GM19372 (cell line): Measurements from ENCODE around the gene GNB3.
"Not testable (repeated sequence)": the region's sequence is repeated elsewhere in the genome, so short reads cannot be mapped to it uniquely, and the experiment has no call there.

Experiments
- ATAC-seq: cut with Tn5 transposase; IDR thresholded peaks from one replicate; pipeline ENCODE4 v1.9.1; 2021; ENCODE audit warnings: mild to moderate bottlenecking, low read depth, moderate library complexity; ENCODE audit not compliant: unreplicated experiment

The GNB3 gene

GRCh38 chr12:6858799-6859198, 18.1 kb downstream of the GNB3 start:
- no peak for ATAC-seq

DNA sequence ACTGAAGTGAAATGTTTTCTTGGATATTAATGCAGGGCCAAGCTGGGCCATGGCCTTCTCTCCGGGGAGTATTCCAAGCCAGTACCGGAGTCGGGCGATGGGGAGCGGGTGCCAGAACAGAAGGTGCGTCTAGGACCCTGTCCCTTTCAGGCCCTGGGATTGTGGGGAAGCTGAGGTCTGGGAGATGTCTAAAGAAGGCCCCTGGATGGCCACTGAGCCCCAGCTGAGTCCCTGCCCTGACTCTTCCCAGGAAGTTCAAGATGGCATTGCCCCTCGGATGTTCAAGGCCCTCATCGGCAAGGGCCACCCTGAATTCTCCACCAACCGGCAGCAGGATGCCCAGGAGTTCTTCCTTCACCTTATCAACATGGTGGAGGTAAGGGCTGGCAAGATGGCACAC, 19.4 kb downstream of the GNB3 start:
- no peak for ATAC-seq

GRCh38 chr12:6860942-6861341, 20.2 kb downstream of the GNB3 start:
- ATAC-seq: no peak

GRCh38 chr12:6861391-6861790, 20.7 kb downstream of the GNB3 start:
- no peak for ATAC-seq

GRCh38 chr12:6863033-6863432, 22.3 kb downstream of the GNB3 start:
- ATAC-seq: no peak

DNA sequence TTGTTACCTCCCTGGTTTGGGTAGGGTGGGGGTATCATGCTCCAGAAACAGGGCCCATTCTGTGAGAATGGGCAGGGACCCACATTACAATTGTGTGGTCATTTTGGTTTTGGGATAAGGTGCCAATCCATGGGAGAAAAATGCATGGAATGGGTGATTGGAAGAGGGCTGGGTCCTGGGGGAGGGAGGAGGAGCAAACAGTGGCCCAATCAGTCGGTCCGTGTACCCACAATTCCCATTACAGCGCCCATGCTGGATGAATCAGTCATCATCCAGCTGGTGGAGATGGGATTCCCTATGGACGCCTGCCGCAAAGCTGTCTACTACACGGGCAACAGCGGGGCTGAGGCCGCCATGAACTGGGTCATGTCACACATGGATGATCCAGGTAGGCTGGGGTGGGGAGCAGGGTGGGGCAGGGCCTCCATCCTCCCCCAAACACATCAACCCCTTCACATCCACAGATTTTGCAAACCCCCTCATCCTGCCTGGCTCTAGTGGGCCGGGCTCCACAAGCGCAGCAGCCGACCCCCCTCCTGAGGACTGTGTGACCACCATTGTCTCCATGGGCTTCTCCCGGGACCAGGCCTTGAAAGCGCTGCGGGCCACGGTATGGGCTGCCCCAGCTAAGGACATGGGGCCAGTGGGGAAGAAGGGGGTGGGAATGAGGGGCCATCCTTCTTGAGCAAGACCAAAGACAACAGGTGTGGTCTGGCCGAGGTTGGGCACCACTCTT, 23.0 kb downstream of the GNB3 start:
- ATAC-seq: no peak

DNA sequence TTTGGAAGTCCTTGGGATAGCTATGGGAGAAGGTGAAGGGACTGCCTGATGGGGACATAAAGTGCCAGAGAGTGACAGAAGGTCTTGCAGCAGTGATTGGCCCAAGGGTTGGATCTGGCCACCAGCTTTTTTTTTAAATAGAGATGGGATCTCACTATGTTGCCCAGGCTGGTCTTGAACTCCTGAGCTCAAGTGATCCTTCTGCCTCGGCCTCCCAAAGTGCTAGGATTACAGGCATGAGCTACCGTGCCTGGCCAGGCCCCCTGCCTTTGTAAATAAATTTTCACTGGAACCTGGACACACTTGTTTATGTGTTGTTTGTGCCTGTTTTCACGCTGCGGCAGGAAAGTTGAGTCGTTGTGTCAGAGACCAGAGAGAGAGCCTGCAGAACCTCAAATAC, 24.6 kb downstream of the GNB3 start:
- ATAC-seq: not testable (repeated sequence)

DNA sequence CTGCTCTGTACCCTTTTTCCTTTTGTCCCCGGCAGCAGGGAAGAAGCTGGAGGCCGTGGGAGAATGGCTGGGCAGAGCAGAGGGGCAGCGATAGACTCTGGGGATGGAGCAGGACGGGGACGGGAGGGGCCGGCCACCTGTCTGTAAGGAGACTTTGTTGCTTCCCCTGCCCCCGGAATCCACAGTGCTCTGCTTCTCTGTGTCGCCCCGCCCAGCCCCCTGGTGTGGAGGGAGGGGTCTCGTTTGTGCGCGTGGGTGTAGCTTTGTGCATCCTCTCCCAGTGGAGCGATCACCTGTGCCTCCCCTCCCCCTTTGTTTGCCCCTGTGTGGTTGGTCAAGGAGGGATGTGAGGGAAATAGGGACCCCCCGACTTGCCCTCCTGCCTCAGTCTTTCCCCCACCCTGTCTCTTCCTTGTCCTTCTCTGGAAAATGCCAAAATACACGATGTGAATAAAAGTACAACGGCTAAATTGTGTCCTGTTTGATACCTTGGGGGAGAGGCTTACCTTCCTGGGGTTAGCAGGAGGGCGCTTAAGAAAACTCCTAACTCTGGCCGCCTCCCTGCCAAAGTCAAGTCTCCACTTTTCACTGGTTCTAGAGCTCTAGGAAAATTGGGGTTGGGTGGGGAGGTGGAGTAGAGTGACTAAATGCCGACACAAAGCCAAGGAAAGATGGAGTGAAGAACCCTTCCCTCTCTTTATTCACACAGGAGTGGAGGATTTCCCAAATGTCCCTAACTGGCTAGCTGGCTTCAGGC, 25.6 kb downstream of the GNB3 start:
- ATAC-seq: no peak

DNA sequence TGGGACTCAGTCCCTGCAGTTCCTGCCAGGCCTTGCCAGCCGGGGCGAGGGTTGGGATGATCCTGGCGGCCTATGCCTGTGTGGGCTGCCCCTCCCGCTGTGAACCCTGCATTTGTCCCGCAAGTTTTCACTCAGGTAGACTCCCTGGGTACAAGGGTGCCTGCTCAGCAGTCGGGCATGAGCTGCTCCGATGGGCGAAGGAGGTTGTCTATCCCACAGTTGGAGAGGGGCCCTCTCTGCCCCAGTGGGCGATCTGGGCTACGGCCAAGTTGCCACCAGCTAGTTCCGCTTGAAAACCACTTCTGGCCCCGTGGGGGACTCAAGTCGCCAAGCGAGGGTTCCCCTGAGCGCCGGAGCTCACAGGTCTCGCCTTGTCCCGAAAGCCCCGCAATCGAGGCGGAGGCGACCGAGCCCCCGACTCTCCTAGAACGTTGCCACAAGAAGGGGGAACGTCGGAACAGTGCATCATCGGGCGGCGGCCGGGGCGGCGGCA, 26.2 kb downstream of the GNB3 start:
- ATAC-seq: peak; percentile 7

- ATAC-seq: peak; percentile 49
Observed at GRCh38 chr12:6867413-6868210, 26.9 kb downstream of the GNB3 start, which contains the start of gene TPI1. Gene TPI1, plus strand, starts transcription at chr12:6867531. Its CDS starts 36 bp downstream, at chr12:6867567.

DNA sequence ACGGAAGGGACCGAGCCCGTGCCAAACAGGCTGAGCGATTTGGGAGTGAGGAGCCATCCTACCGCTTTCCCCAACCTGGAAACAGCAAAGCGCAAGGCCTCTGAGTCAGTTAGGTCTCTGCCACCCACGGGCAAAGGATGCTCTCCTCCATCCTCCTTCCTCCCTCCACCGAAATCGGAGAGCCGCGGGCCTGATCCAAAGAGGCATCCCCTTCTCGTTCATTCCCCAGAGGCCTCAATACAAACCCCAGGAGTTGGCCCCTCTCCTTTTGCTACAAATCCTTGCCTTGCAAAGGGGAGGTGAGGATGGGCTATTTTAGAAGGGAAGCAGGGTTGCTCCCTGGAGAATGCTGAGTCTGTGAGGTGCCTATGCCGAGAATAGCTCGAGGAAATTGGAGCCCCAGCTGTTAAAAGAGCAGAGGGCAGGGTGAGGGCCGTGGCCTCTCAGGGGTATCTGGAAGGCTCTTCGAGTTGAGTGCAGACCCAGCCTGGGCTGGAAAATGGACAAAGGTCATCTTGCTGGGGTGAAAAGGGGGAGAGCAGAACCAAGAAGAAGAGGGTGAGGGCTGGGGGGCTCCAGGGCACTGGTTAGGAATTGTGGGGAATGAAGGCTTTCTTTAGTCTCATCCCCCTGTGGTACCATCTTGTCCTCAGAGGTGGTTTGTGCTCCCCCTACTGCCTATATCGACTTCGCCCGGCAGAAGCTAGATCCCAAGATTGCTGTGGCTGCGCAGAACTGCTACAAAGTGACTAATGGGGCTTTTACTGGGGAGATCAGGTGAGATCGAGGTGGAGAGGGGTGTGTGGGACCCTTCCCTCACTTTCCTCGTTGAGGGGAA, 27.7 kb downstream of the GNB3 start:
- ATAC-seq: no peak

- ATAC-seq: no peak
Observed at GRCh38 chr12:6869049-6870021, 28.6 kb downstream of the GNB3 start.

DNA sequence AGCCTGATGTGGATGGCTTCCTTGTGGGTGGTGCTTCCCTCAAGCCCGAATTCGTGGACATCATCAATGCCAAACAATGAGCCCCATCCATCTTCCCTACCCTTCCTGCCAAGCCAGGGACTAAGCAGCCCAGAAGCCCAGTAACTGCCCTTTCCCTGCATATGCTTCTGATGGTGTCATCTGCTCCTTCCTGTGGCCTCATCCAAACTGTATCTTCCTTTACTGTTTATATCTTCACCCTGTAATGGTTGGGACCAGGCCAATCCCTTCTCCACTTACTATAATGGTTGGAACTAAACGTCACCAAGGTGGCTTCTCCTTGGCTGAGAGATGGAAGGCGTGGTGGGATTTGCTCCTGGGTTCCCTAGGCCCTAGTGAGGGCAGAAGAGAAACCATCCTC, 29.6 kb downstream of the GNB3 start:
- not testable (repeated sequence) for ATAC-seq

- ATAC-seq: no peak
Observed at GRCh38 chr12:6871052-6871957, 30.6 kb downstream of the GNB3 start.

GRCh38 chr12:6872073-6873048, 31.6 kb downstream of the GNB3 start:
- peak; percentile 21 for ATAC-seq

- ATAC-seq: peak; percentile 74
Observed at GRCh38 chr12:6873094-6874014, 32.6 kb downstream of the GNB3 start, which contains the start of gene SPSB2. Gene SPSB2, minus strand, starts transcription at chr12:6873303. Its CDS starts 402 bp downstream, at chr12:6872901.
